ENCODE results near the gene PYDC1. TPM values are rescaled to one million over a fixed set of nuclear protein-coding genes. Genes with fewer than 3 reads are reported as not detected.

Gene PYDC1
- total and polyA plus RNA-seq, 2 of the 13 experiments (the other 11 are each of a cell fraction or from before 2014, with no cell fraction given) = not detected

- TF ChIP-seq ZNF841 (CRISPR knock-in tag; IDR thresholded peaks at IDR 0.05; ENCODE audit: borderline replicate concordance) (no peak), REPIN1 (CRISPR knock-in tag; IDR thresholded peaks at IDR 0.05; ENCODE audit: borderline replicate concordance, low read depth) (no peak)
Measured at GRCh38 chr16:31167315-31167714, 49.6 kb downstream of the PYDC1 start (continued).

Small RNA genes lying within 50 kb of the gene (small RNA-seq; reads per million reads assigned to genes)
- 0 reads per million in 3 experiments for gene NDUFA3P6 (ENCODE audit: insufficient read depth in 2 of 3, insufficient read length in 3 of 3, low read depth in 2 of 3, low replicate concordance in 1 of 3)

Other genes with a start within 250 kb of the PYDC1 start
- 58.8 and 69.7 TPM in 2 replicates for gene HSD3B7, start 231.9 kb downstream of the PYDC1 start, total RNA-seq (2016; rRNA removed; fragmentation: Illumina TruSeq; extraction: Trizol)
- gene HSD3B7, start 231.9 kb downstream of the PYDC1 start, polyA plus RNA-seq (2011; rRNA removed) = 32.9 and 40.9 TPM in 2 replicates
- gene STX1B, start 206.5 kb downstream of the PYDC1 start, total RNA-seq (2016; rRNA removed; fragmentation: Illumina TruSeq; extraction: Trizol) = 1.7 and 3.0 TPM in 2 replicates
- 1.3 and 2.1 TPM in 2 replicates for gene STX1B, start 206.5 kb downstream of the PYDC1 start, polyA plus RNA-seq (2011; rRNA removed)
- gene STX4, start 183.6 kb downstream of the PYDC1 start, total RNA-seq (2016; rRNA removed; fragmentation: Illumina TruSeq; extraction: Trizol) = 29.2 and 31.3 TPM in 2 replicates
- gene STX4, start 183.6 kb downstream of the PYDC1 start, polyA plus RNA-seq (2011; rRNA removed) = 34.6 and 37.0 TPM in 2 replicates
- 7.5 and 9.8 TPM in 2 replicates for gene ZNF668, start 142.9 kb downstream of the PYDC1 start, total RNA-seq (2016; rRNA removed; fragmentation: Illumina TruSeq; extraction: Trizol)
- gene ZNF668, start 142.9 kb downstream of the PYDC1 start, polyA plus RNA-seq (2011; rRNA removed) = 3.8 and 4.0 TPM in 2 replicates
- gene ZNF646, start 142.7 kb downstream of the PYDC1 start, total RNA-seq (2016; rRNA removed; fragmentation: Illumina TruSeq; extraction: Trizol) = 7.8 and 10.9 TPM in 2 replicates
- 3.4 and 4.4 TPM in 2 replicates for gene ZNF646, start 142.7 kb downstream of the PYDC1 start, polyA plus RNA-seq (2011; rRNA removed)
- 0.65 and 2.2 TPM in 2 replicates for gene PRSS53, start 128.2 kb downstream of the PYDC1 start, total RNA-seq (2016; rRNA removed; fragmentation: Illumina TruSeq; extraction: Trizol)
- 6.9 and 7.4 TPM in 2 replicates for gene PRSS53, start 128.2 kb downstream of the PYDC1 start, polyA plus RNA-seq (2011; rRNA removed)
- gene VKORC1, start 122.3 kb downstream of the PYDC1 start, total RNA-seq (2016; rRNA removed; fragmentation: Illumina TruSeq; extraction: Trizol) = 92.1 and 141 TPM in 2 replicates
- 613 and 615 TPM in 2 replicates for gene VKORC1, start 122.3 kb downstream of the PYDC1 start, polyA plus RNA-seq (2011; rRNA removed)
- 24.9 and 25.2 TPM in 2 replicates for gene BCKDK, start 108.7 kb downstream of the PYDC1 start, total RNA-seq (2016; rRNA removed; fragmentation: Illumina TruSeq; extraction: Trizol)
- gene BCKDK, start 108.7 kb downstream of the PYDC1 start, polyA plus RNA-seq (2011; rRNA removed) = 42.6 and 54.2 TPM in 2 replicates
- gene KAT8, start 99.5 kb downstream of the PYDC1 start, total RNA-seq (2016; rRNA removed; fragmentation: Illumina TruSeq; extraction: Trizol) = 69.5 and 79.0 TPM in 2 replicates
- 84.2 and 85.3 TPM in 2 replicates for gene KAT8, start 99.5 kb downstream of the PYDC1 start, polyA plus RNA-seq (2011; rRNA removed)
- gene PRSS8, start 81.4 kb downstream of the PYDC1 start, total RNA-seq (2016; rRNA removed; fragmentation: Illumina TruSeq; extraction: Trizol) = 1.2 and 2.6 TPM in 2 replicates
- 7.2 and 20.0 TPM in 2 replicates for gene PRSS8, start 81.4 kb downstream of the PYDC1 start, polyA plus RNA-seq (2011; rRNA removed)
- 1.1 and 1.5 TPM in 2 replicates for gene PRSS36, start 67.1 kb downstream of the PYDC1 start, total RNA-seq (2016; rRNA removed; fragmentation: Illumina TruSeq; extraction: Trizol)
- 2.1 and 2.7 TPM in 2 replicates for gene PRSS36, start 67.1 kb downstream of the PYDC1 start, polyA plus RNA-seq (2011; rRNA removed)
- 64.8 and 68.1 TPM in 2 replicates for gene FUS, start 37.0 kb downstream of the PYDC1 start, total RNA-seq (2016; rRNA removed; fragmentation: Illumina TruSeq; extraction: Trizol)
- gene FUS, start 37.0 kb downstream of the PYDC1 start, polyA plus RNA-seq (2011; rRNA removed) = 168 and 176 TPM in 2 replicates
- 4.4 and 4.8 TPM in 2 replicates for gene PYCARD, start 14.4 kb downstream of the PYDC1 start, total RNA-seq (2016; rRNA removed; fragmentation: Illumina TruSeq; extraction: Trizol)
- 6.0 and 9.2 TPM in 2 replicates for gene PYCARD, start 14.4 kb downstream of the PYDC1 start, polyA plus RNA-seq (2011; rRNA removed)
- gene TRIM72, start 3.0 kb downstream of the PYDC1 start, total RNA-seq (2016; rRNA removed; fragmentation: Illumina TruSeq; extraction: Trizol) = not detected in 2 replicates
- not detected in 2 replicates for gene TRIM72, start 3.0 kb downstream of the PYDC1 start, polyA plus RNA-seq (2011; rRNA removed)
- gene ITGAM, start 42.8 kb upstream of the PYDC1 start, total RNA-seq (2016; rRNA removed; fragmentation: Illumina TruSeq; extraction: Trizol) = 0.11 and 0.20 TPM in 2 replicates
- gene ITGAM, start 42.8 kb upstream of the PYDC1 start, polyA plus RNA-seq (2011; rRNA removed) = 0.01 and 0.09 TPM in 2 replicates
- gene ITGAX, start 138.0 kb upstream of the PYDC1 start, total RNA-seq (2016; rRNA removed; fragmentation: Illumina TruSeq; extraction: Trizol) = not detected in 2 replicates
- gene ITGAX, start 138.0 kb upstream of the PYDC1 start, polyA plus RNA-seq (2011; rRNA removed) = 0.32 and 0.42 TPM in 2 replicates
- not detected in 2 replicates for gene ITGAD, start 176.2 kb upstream of the PYDC1 start, total RNA-seq (2016; rRNA removed; fragmentation: Illumina TruSeq; extraction: Trizol)
- gene ITGAD, start 176.2 kb upstream of the PYDC1 start, polyA plus RNA-seq (2011; rRNA removed) = not detected in 2 replicates
- not detected in 2 replicates for gene COX6A2, start 211.2 kb upstream of the PYDC1 start, total RNA-seq (2016; rRNA removed; fragmentation: Illumina TruSeq; extraction: Trizol)
- gene COX6A2, start 211.2 kb upstream of the PYDC1 start, polyA plus RNA-seq (2011; rRNA removed) = not detected in 2 replicates
- gene ZNF843, start 225.7 kb upstream of the PYDC1 start, total RNA-seq (2016; rRNA removed; fragmentation: Illumina TruSeq; extraction: Trizol) = not detected in 2 replicates
- 0.03 and 0.04 TPM in 2 replicates for gene ZNF843, start 225.7 kb upstream of the PYDC1 start, polyA plus RNA-seq (2011; rRNA removed)
- gene ARMC5, start 242.4 kb upstream of the PYDC1 start, total RNA-seq (2016; rRNA removed; fragmentation: Illumina TruSeq; extraction: Trizol) = 13.0 and 22.3 TPM in 2 replicates
- 10.8 and 11.9 TPM in 2 replicates for gene ARMC5, start 242.4 kb upstream of the PYDC1 start, polyA plus RNA-seq (2011; rRNA removed)

Measured in HepG2 (cell line).